ENCODE data around the gene GZMM.

DNA sequence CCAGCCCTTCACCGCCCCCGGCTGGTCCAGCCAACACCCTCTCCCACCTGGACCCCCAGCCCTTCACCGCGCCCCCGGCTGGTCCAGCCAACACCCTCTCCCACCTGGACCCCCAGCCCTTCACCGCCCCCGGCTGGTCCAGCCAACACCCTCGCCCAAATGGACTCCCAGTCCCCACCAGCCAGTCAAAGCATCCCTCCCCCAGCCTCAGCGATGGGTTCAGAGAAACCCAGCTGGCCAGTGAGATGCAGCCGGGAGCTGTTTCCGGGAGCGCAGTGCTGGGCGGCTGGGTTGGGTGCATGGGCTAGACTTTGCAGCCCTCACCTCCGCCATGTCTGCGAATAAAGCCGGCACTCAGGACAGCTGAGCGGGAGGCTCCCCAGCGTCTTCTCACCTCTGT, 18.8 kb upstream of the GZMM start:
- TF ChIP-seq EZH2phosphoT487 (IDR thresholded peaks at IDR 0.05; ENCODE audit: borderline replicate concordance, low read length), result no peak
- TF ChIP-seq, protein P1, sequence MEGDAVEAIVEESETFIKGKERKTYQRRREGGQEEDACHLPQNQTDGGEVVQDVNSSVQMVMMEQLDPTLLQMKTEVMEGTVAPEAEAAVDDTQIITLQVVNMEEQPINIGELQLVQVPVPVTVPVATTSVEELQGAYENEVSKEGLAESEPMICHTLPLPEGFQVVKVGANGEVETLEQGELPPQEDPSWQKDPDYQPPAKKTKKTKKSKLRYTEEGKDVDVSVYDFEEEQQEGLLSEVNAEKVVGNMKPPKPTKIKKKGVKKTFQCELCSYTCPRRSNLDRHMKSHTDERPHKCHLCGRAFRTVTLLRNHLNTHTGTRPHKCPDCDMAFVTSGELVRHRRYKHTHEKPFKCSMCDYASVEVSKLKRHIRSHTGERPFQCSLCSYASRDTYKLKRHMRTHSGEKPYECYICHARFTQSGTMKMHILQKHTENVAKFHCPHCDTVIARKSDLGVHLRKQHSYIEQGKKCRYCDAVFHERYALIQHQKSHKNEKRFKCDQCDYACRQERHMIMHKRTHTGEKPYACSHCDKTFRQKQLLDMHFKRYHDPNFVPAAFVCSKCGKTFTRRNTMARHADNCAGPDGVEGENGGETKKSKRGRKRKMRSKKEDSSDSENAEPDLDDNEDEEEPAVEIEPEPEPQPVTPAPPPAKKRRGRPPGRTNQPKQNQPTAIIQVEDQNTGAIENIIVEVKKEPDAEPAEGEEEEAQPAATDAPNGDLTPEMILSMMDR (conservative IDR thresholded peaks at IDR 0.05; ENCODE audit: low read depth, low read length), result no peak

Data from PC-3 (cell line).